Lower lobe of right lung (tissue), 2 donors: ENCODE data around the gene HLA-DRB1. TPM values are rescaled to one million over a fixed set of nuclear protein-coding genes. Genes with fewer than 3 reads are reported as not detected.
A peak's percentile ranks its signal among the peaks of the same experiment; 100 is the strongest.

ENCODE experiments used
- ATAC-seq, 2 donors: fragments of 200-7000 bp; cut with Tn5 transposase; one replicate each; pipeline ENCODE4 v1.9.1; 2020 to 2022; ENCODE audit warnings: mild to moderate bottlenecking in 2 of 2, moderate library complexity in 2 of 2
- DNase-seq: peaks from one replicate; pipeline ENCODE4 v3.0.0-alpha.2; 2020
- H3K27ac ChIP-seq: fragments of 200-600 bp; one replicate; pipeline ENCODE4 v1.8.0; 2022
- H3K27me3 ChIP-seq: fragments of 200-600 bp; one replicate; pipeline ENCODE4 v1.8.0; 2022; ENCODE audit warnings: low read depth
- H3K36me3 ChIP-seq: fragments of 200-600 bp; one replicate; pipeline ENCODE4 v1.8.0; 2022; ENCODE audit warnings: mild to moderate bottlenecking
- H3K4me1 ChIP-seq: fragments of 200-600 bp; one replicate; pipeline ENCODE4 v1.8.0; 2022
- H3K4me3 ChIP-seq: fragments of 200-600 bp; one replicate; pipeline ENCODE4 v1.8.0; 2022; ENCODE audit warnings: mild to moderate bottlenecking
- H3K9me3 ChIP-seq: fragments of 200-600 bp; one replicate; pipeline ENCODE4 v1.8.0; 2022
- intact Hi-C: fragments of 100-400 bp; cut with DNase I; formaldehyde crosslinking; loops from one replicate; pipeline ENCODE4 v1.11.0; 2022
- long read RNA-seq: library from polyadenylated mRNA; unstranded; transcript quantifications from one replicate; pipeline ENCODE4 v2.0.0, GENCODE V29; 2021
- total RNA-seq: library from RNA; stranded (reverse); fragmentation: NEBNext Ultra II Directional; extraction: Animal tissue kit (Norgen Biotek cat#: 25700); gene quantifications from one replicate; pipeline ENCODE4 v1.2.1, GENCODE V29; 2021
- TF ChIP-seq, protein P1 (sequence below): fragments of 200-600 bp; IDR thresholded peaks from one replicate; pipeline ENCODE4 v1.8.0; 2022; ENCODE audit warnings: antibody characterized with exemption, mild to moderate bottlenecking
- donor health status: DM: no; HTN: yes; CAD: no; lungs with severe emphysema.

Gene HLA-DRB1
- total RNA-seq, result 480 TPM
- long read RNA-seq, transcript HLA-DRB1-201 (6 exons, 1,229 nt), result major isoform, 761 of 2,304 reads
- long read RNA-seq, partial matches to known transcripts, result 1,010 of 2,304 reads
- long read RNA-seq, other reads (novel, unspliced or antisense), result 533 of 2,304 reads

DNA sequence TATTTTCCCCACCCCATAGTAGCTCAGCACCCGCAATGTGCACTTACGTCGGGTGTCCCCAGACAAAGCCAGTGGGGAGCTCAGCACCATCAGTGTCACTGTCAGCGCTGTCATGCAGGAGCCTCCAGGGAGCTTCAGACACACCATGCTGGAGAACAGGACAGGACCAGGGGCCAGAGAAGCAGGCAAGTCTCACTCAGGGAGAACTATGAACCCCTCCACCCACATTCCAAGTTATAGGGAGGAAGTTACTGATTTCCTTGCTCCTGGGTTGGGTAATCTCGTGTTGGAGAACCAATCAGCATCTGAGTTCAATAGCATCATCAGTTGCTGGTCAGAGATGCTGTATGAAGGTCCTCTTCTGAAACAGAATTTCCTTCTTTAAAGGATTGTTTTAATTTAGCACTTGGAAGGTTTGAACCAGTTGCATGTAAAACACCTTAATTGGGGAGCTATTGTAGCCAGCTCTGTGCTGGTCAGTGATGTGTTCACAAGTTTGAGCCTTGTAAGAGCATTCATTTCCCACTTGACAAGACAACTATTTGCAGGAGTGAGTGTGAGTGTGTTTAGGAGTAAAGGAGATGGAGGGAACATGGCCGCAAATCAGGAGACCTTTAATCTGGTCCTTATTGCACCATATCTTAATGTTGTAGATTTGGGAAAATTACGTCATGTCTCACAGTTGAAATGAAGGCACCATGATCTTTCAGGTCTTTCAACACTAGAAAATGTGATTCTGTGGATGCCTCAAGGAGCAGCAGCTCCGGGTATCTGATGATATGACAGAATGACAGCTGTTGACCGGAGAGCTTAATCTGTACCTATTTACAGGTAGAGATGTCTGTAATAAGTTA, at the start of gene HLA-DRB1:
HLA-DRB1 (minus strand) TSS at position 253 of the 854 bp plus-strand sequence; CDS start at position 147, 106 bp downstream.
- no peaks in the 10 kb centered on the region for H3K27me3 ChIP-seq
- no peaks in the 10 kb centered on the region for H3K9me3 ChIP-seq
- peak; percentile 98 to 99 for ATAC-seq
- peak; percentile 34 for DNase-seq
- intact Hi-C loops, result no loop called here
- H3K36me3 ChIP-seq, result no peaks in the 10 kb centered on the region
- H3K4me1 ChIP-seq, result no peaks in the 10 kb centered on the region
- H3K4me3 ChIP-seq, result no peak within 1 kb of the TSS
- H3K27ac ChIP-seq, result no peak within 1 kb of the TSS
- TF ChIP-seq, protein P1, sequence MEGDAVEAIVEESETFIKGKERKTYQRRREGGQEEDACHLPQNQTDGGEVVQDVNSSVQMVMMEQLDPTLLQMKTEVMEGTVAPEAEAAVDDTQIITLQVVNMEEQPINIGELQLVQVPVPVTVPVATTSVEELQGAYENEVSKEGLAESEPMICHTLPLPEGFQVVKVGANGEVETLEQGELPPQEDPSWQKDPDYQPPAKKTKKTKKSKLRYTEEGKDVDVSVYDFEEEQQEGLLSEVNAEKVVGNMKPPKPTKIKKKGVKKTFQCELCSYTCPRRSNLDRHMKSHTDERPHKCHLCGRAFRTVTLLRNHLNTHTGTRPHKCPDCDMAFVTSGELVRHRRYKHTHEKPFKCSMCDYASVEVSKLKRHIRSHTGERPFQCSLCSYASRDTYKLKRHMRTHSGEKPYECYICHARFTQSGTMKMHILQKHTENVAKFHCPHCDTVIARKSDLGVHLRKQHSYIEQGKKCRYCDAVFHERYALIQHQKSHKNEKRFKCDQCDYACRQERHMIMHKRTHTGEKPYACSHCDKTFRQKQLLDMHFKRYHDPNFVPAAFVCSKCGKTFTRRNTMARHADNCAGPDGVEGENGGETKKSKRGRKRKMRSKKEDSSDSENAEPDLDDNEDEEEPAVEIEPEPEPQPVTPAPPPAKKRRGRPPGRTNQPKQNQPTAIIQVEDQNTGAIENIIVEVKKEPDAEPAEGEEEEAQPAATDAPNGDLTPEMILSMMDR, result no peak

DNA sequence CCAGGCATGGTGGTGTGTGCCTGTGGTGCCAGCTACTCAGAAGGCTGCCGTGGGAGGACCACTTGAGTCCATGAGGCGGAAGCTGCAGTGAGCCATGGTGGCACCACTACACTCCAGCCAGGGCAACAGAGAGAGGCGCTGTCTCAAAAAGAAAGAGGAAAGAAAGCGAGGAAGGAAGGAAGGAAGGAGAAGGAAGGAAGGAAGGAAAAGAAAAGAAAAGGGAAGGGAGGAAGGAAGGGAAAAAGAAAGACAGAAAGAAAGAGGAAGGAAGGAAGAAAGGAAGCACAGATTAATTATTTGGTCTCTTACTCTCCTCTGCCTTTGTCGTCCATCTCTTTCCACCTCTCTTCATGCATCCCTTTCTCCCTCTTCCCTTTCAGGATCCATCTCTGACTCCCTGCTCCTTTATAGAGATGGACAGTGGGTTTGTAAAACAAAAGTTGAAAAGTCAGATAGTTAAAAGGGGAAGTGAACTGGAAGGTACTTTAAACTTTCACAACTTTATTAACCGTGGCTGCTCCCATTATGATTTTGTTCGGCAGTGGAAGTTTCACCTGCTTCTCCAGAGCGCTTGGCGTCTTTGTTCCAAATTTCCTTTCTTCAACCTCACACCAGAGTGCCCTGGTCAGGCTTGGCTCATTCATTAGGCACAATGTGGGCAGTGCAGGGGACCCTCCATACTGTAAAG, 49.0 kb upstream of the HLA-DRB1 start:
- Histone ChIP-seq H3K27ac (no peak overlapping the region), H3K4me3 (no peak overlapping the region), H3K36me3 (no peaks in the 10 kb centered on the region), H3K9me3 (no peaks in the 10 kb centered on the region), H3K27me3 (no peaks in the 10 kb centered on the region), H3K4me1 (no peaks in the 10 kb centered on the region)
- TF ChIP-seq, protein P1, result no peak
- peak in 1 of 2 donors; percentile 50 for ATAC-seq
- DNase-seq, result no peak
- intact Hi-C loops, result no loop called here

DNA sequence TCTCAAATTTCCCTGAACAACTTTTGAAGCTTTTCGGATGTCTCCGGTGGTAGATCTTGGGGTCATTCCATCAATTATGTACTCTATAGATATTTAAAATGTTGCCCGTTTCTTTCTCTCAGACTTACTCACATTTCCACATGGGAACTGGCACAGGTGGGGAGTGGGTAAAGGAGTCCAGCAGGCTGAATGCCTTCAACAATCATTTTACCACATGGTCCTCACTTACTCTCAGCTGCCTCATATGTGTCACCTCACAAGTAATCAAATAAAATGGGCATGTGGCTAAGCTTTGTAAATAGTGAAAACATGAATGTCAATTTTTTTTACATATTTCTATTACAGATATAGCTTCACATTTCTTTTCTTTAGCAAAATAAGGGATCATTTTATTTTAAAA, 48.2 kb upstream of the HLA-DRB1 start:
- H3K36me3 ChIP-seq, result no peaks in the 10 kb centered on the region
- H3K27ac ChIP-seq, result peak overlapping the region; percentile 46
- no peaks in the 10 kb centered on the region for H3K27me3 ChIP-seq
- TF ChIP-seq, protein P1, result no peak
- ATAC-seq (peak in 1 of 2 donors; percentile 35), DNase-seq (no peak)
- no peaks in the 10 kb centered on the region for H3K9me3 ChIP-seq
- H3K4me1 ChIP-seq, result no peaks in the 10 kb centered on the region
- intact Hi-C loops, result no loop called here
- H3K4me3 ChIP-seq, result peak overlapping the region; percentile 6

DNA sequence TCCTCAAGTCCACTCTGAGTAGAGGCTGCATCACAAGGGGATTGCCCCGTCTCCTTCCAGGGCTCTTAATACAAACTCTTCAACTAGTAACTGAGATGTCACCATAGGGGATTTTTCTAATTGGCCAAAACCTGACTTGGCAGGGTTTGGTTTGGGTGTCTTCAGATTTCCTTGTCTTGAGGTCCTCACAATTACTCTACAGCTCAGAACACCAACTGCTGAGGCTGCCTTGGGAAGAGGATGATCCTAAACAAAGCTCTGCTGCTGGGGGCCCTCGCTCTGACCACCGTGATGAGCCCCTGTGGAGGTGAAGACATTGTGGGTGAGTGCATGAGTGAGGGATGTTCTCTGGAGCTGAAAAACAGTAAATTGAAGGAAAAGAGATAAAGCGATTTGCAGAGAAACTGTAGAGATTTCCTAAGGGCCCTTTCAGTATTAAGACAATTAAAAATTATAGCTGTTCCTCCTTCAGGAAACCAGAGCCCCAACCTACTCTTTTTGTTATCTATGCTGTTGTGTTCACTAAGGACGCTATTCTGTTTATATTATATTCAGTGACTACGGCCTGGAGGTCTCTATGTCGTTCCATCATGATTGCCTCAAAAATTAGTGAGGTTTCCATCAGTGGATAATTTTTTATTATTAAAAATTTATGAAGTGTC, 47.7 kb upstream of the HLA-DRB1 start, which contains the start of gene HLA-DQA1:
HLA-DQA1 (plus strand) TSS at position 188 of the 662 bp plus-strand sequence; CDS start at position 241, 53 bp downstream.
- intact Hi-C loops, result no loop called here

More for the DNA sequence above, 47.7 kb upstream of the HLA-DRB1 start, which contains the start of gene HLA-DQA1:
- H3K36me3 ChIP-seq, result no peaks in the 10 kb centered on the region
- H3K27me3 ChIP-seq, result no peaks in the 10 kb centered on the region
- TF ChIP-seq, protein P1, result no peak
- H3K27ac ChIP-seq, result peak within 1 kb of the TSS; percentile 46
- H3K4me1 ChIP-seq, result no peaks in the 10 kb centered on the region
- H3K4me3 ChIP-seq, result peak within 1 kb of the TSS; percentile 6
- no peaks in the 10 kb centered on the region for H3K9me3 ChIP-seq
- ATAC-seq (peak; percentile 91 to 96), DNase-seq (no peak)
